Jurkat, Clone E6-1 (cell line): Measurements from ENCODE around the gene NRL.

Experiments
- DNase-seq: peaks from one replicate; pipeline ENCODE4 v3.0.0-alpha.2; 2011; ENCODE audit warnings: low read depth, low spot score
- H3K4me3 ChIP-seq: 2 replicates; pipeline ENCODE4 v1.5.1; 2011; ENCODE audit warnings: mild to moderate bottlenecking, low read length, control low read depth, moderate library complexity

The NRL gene

GRCh38 chr14:24089890-24090289, 24.9 kb downstream of the NRL start:
- no peak for DNase-seq
- no peak overlapping the region for H3K4me3 ChIP-seq

GRCh38 chr14:24088095-24088494, 26.7 kb downstream of the NRL start:
- no peak for DNase-seq
- H3K4me3 ChIP-seq: no peak overlapping the region

GRCh38 chr14:24087004-24087403, 27.7 kb downstream of the NRL start:
- H3K4me3 ChIP-seq: no peak overlapping the region
- no peak for DNase-seq

- DNase-seq: no peak
- H3K4me3 ChIP-seq: no peak overlapping the region
These were observed 28.4 kb downstream of the NRL start for GRCh38 chr14:24086193-24086955.

GRCh38 chr14:24085215-24085614, 29.5 kb downstream of the NRL start:
- DNase-seq: no peak
- no peak overlapping the region for H3K4me3 ChIP-seq

- no peak overlapping the region for H3K4me3 ChIP-seq
- no peak for DNase-seq
These were observed 30.3 kb downstream of the NRL start for GRCh38 chr14:24084440-24084839.

GRCh38 chr14:24083462-24083861, 31.3 kb downstream of the NRL start:
- H3K4me3 ChIP-seq: no peak overlapping the region
- no peak for DNase-seq

- H3K4me3 ChIP-seq: no peak overlapping the region
- no peak for DNase-seq
These were observed 32.2 kb downstream of the NRL start for GRCh38 chr14:24082411-24083080.

GRCh38 chr14:24081739-24082211, 33.0 kb downstream of the NRL start:
- no peak for DNase-seq
- H3K4me3 ChIP-seq: peak overlapping the region; percentile 51

GRCh38 chr14:24080888-24081738, 33.6 kb downstream of the NRL start:
- DNase-seq: peak; percentile 69
- H3K4me3 ChIP-seq: peak overlapping the region; percentile 51

- no peak overlapping the region for H3K4me3 ChIP-seq
- DNase-seq: no peak
These were observed 34.6 kb downstream of the NRL start for GRCh38 chr14:24080142-24080530.

GRCh38 chr14:24079491-24080141, 35.1 kb downstream of the NRL start:
- no peak overlapping the region for H3K4me3 ChIP-seq
- DNase-seq: no peak

- H3K4me3 ChIP-seq: no peak overlapping the region
- DNase-seq: no peak
These were observed 36.6 kb downstream of the NRL start for GRCh38 chr14:24078146-24078545.

GRCh38 chr14:24077086-24077485, 37.7 kb downstream of the NRL start:
- no peak overlapping the region for H3K4me3 ChIP-seq
- no peak for DNase-seq

- DNase-seq: no peak
- no peak overlapping the region for H3K4me3 ChIP-seq
These were observed 38.5 kb downstream of the NRL start for GRCh38 chr14:24076302-24076601.

GRCh38 chr14:24075485-24076301, 39.1 kb downstream of the NRL start:
- H3K4me3 ChIP-seq: no peak overlapping the region
- no peak for DNase-seq

GRCh38 chr14:24074625-24075484, 39.9 kb downstream of the NRL start:
- no peak overlapping the region for H3K4me3 ChIP-seq

More at GRCh38 chr14:24074625-24075484, 39.9 kb downstream of the NRL start:
- no peak for DNase-seq
